Subcutaneous adipose tissue (tissue), 4 donors: Measurements from ENCODE around the gene CLCNKA. TPM values are rescaled to one million over a fixed set of nuclear protein-coding genes. Genes with fewer than 3 reads are reported as not detected.

Experiments
- CTCF ChIP-seq: fragments of 450-650 bp; IDR thresholded peaks from one replicate; pipeline ENCODE4 v1.5.1; 2016; ENCODE audit warnings: low read depth, mild to moderate bottlenecking, control low read depth, antibody characterized with exemption, moderate library complexity
- total RNA-seq, 4 donors: library from RNA; depleted of rRNA; stranded (reverse); fragments of >200 nt; gene quantifications; one replicate each; pipeline ENCODE4 v1.1.0, GENCODE V29; 2016

Gene CLCNKA
- total RNA-seq, 4 donors from 2014 or later: 0.66 to 1.5 TPM; not detected in 2

- TF ChIP-seq CTCF: no peak
Observed at GRCh38 chr1:16020325-16020724, 1.5 kb upstream of the CLCNKA start.

GRCh38 chr1:16022393-16022792 lies 557 bp downstream of the CLCNKA start:
- no peak for TF ChIP-seq CTCF

- TF ChIP-seq CTCF: no peak
Observed at GRCh38 chr1:16023050-16023653, 1.3 kb downstream of the CLCNKA start.

GRCh38 chr1:16026723-16027484 lies 5.1 kb downstream of the CLCNKA start:
- TF ChIP-seq CTCF: no peak

GRCh38 chr1:16028237-16029002 lies 6.6 kb downstream of the CLCNKA start:
- TF ChIP-seq CTCF: no peak

- TF ChIP-seq CTCF: no peak
Observed at GRCh38 chr1:16029288-16029687, 7.5 kb downstream of the CLCNKA start.

GRCh38 chr1:16031551-16031950 lies 9.7 kb downstream of the CLCNKA start:
- TF ChIP-seq CTCF: no peak
